Measurements from ENCODE around the gene SCML1. TPM values are rescaled to one million over a fixed set of nuclear protein-coding genes. Genes with fewer than 3 reads are reported as not detected.

The SCML1 gene
- total and polyA plus RNA-seq, 2 of the 8 experiments (the other 6 are each of a cell fraction or from before 2014, with no cell fraction given), result 2.2 to 2.5 TPM

Other genes with a start within 250 kb of the SCML1 start
- 1.6 and 2.0 TPM in 2 replicates for gene RAI2, start 123.8 kb downstream of the SCML1 start, total RNA-seq (2021; fragmentation: NEBNext Ultra II Directional; extraction: Animal tissue kit (Norgen Biotek cat#: 25700))
- gene RAI2, start 123.8 kb downstream of the SCML1 start, polyA plus RNA-seq (2011; rRNA removed), result 0.60 and 0.96 TPM in 2 replicates